C4-2B (cell line): Measurements from ENCODE around the gene IMMP1L.
"Not testable (repeated sequence)": the region's sequence is repeated elsewhere in the genome, so short reads cannot be mapped to it uniquely, and the experiment has no call there.

ENCODE experiments used
- H3K27ac ChIP-seq: fragments of 450-650 bp; 2 replicates; pipeline ENCODE4 v1.5.1; 2017
- ZFX ChIP-seq: fragments of 450-650 bp; IDR thresholded peaks from 2 replicates; pipeline ENCODE4 v1.6.1; 2017
- TF ChIP-seq, protein P1 (sequence below): fragments of 450-650 bp; conservative IDR thresholded peaks from 2 replicates; pipeline ENCODE4 v1.5.1; 2017; ENCODE audit warnings: mild to moderate bottlenecking

IMMP1L gene

DNA sequence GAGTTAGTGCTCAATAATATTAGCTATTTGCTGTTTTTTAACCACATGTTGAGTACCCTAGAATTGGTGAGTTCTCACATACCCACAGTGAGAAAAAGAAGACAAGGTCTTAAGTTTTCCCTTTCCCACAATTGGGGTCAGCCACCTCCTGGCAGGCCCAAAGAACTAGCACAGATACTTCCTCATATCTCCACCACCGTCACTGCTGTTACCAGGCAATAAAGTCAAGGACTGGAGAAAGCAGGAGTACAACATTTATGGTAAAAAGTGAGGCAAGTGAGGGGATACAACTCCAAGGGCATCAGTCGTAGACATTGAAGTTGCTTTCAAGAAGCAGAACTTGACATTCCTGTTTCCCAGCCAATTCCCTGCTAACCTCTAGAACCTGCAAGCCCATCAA lies 19.8 kb upstream of the IMMP1L start:
- no peak for TF ChIP-seq ZFX
- TF ChIP-seq, protein P1, sequence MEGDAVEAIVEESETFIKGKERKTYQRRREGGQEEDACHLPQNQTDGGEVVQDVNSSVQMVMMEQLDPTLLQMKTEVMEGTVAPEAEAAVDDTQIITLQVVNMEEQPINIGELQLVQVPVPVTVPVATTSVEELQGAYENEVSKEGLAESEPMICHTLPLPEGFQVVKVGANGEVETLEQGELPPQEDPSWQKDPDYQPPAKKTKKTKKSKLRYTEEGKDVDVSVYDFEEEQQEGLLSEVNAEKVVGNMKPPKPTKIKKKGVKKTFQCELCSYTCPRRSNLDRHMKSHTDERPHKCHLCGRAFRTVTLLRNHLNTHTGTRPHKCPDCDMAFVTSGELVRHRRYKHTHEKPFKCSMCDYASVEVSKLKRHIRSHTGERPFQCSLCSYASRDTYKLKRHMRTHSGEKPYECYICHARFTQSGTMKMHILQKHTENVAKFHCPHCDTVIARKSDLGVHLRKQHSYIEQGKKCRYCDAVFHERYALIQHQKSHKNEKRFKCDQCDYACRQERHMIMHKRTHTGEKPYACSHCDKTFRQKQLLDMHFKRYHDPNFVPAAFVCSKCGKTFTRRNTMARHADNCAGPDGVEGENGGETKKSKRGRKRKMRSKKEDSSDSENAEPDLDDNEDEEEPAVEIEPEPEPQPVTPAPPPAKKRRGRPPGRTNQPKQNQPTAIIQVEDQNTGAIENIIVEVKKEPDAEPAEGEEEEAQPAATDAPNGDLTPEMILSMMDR: no peak
- no peak overlapping the region for H3K27ac ChIP-seq

DNA sequence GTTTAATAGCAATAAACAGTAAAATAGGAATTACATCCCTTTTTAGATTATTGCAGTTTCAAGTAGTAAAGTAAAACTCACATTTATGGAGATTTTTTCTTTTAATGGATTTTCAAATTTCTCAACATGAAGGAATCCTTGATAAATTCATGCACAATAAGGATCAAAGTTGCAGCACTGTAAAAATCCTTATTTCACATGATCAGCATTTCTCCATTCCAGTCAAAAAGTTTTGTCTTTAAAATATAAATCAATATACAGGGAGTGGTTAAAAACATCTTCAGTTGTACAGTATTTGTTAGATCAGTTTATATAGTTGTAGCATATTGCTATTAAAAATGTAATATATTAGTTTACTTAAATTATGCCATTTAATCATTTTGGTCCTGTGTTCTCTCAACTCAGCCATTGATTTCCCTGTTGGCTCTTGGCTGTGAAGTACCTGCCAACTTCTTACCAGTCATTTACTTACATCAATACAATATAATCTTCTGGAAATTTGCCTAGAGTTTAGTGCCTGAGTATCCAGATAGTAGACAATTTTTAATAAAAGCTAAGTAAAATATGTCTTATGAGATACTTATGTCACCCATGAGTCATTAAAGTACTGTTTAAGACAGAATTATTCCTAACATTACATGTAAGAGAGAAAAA lies 12.2 kb upstream of the IMMP1L start:
- TF ChIP-seq, protein P1: no peak
- no peak for TF ChIP-seq ZFX

GRCh38 chr11:31512117-31512516 lies 2.7 kb upstream of the IMMP1L start:
- no peak overlapping the region for H3K27ac ChIP-seq
- TF ChIP-seq ZFX: no peak
- TF ChIP-seq, protein P1: no peak

More for the DNA sequence above, 12.2 kb upstream of the IMMP1L start:
- H3K27ac ChIP-seq: no peak overlapping the region

DNA sequence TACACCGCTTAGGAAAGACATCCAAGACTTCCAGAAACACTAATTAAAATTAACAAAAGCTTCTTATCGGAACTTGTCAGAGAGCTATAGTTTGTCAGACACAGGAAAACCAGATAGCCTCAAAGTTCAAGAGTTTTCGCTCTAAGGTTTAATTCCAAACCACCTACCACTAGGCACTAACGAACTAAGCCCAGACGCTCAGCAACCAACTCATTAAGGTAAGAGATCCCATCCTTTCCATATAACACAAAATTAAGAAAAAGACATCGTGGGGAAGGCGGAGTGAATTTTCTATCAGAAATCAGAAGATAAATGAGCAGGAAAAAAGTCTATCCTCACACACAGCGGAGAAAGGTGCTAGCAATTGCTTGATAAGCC lies 382 bp downstream of the IMMP1L start:
- H3K27ac ChIP-seq: peak overlapping the region; percentile 89
- TF ChIP-seq ZFX: no peak
- TF ChIP-seq, protein P1: no peak

DNA sequence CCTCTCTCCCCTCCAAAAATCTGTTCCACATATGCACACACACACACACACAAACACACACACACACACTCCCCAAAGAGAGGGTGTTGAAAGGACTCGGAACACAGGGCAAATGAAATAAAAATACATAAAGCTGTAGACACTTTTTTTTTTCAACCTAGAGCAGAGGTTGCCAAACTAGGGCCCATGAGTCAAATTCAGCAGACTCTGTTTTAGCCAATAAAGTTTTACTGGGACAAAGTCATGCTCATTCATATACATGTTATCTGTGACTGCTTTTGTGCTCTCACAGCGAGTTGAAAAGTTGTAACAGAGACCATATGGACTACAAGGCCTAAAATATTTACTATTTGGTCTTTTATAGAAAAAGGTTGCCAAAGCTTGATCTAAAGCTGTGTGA lies 8.9 kb downstream of the IMMP1L start:
- H3K27ac ChIP-seq: no peak overlapping the region
- TF ChIP-seq, protein P1: no peak
- TF ChIP-seq ZFX: no peak

GRCh38 chr11:31499576-31500178 lies 9.7 kb downstream of the IMMP1L start:
- H3K27ac ChIP-seq: no peak overlapping the region
- no peak for TF ChIP-seq ZFX
- TF ChIP-seq, protein P1: no peak

DNA sequence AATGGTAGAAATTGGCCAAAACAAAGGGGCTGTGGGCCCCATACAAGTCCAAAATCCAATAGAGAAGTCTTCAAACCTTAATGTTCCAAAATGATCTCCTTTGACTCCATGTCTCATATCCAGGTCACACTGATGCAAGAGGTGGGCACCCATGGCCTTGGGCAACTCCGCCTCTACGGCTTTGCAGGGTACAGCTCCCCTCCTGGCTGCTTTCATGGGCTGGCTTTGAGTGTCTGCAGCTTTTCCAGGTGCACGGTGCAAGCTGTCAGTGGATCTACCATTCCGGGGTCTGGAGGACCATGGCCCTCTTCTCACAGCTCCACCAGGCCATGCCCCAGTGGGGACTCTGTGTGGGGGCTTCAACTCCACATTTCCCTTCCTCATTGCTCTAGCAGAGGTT lies 15.7 kb downstream of the IMMP1L start:
- not testable (repeated sequence) for H3K27ac ChIP-seq

DNA sequence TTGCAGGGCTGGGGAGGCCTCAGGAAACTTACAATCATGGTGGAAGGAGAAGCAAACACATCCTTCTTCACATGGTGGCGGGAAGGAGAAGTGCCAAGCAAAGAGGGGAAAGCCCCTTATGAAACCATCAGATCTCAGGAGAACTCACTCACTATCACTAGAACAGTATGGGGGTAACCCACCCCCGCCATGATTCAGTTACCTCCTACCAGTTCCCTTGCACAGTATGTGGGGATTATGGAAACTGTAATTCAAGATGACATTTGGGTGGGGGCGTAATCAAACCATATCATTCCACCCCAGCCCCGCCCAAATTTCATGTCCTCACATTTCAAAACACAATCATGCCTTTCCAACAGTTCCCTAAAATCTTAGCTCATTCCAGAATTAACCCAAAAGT lies 16.2 kb downstream of the IMMP1L start:
- no peak for TF ChIP-seq ZFX
- TF ChIP-seq, protein P1: no peak
- no peak overlapping the region for H3K27ac ChIP-seq
